Measurements from ENCODE around the gene CRX. TPM values are rescaled to one million over a fixed set of nuclear protein-coding genes. Genes with fewer than 3 reads are reported as not detected.

The CRX gene
- not detected in 5 replicates for total RNA-seq (2022; extraction: Qiagen RNA extraction; ENCODE audit: low read depth)

GRCh38 chr19:47821460-47822020 lies at the start of gene CRX:
Gene CRX, plus strand, starts transcription at chr19:47821937. Its CDS starts 12,507 bp downstream, at chr19:47834444.

GRCh38 chr19:47778049-47778953 lies 43.4 kb upstream of the CRX start, which contains the start of gene SELENOW:
Gene SELENOW, plus strand, starts transcription at chr19:47778703. Its CDS starts 83 bp downstream, at chr19:47778786.

GRCh38 chr19:47804451-47804850 lies 17.3 kb upstream of the CRX start, which contains the start of gene TPRX1:
Gene TPRX1, minus strand, starts transcription at chr19:47804551. Its CDS starts 12 bp downstream, at chr19:47804539.

GRCh38 chr19:47858646-47859285 lies 37.0 kb downstream of the CRX start, which contains the start of gene TPRX2:
Gene TPRX2, plus strand, starts transcription at chr19:47859235. Its CDS starts 12 bp downstream, at chr19:47859247.

GRCh38 chr19:47886010-47886559 lies 64.3 kb downstream of the CRX start, which contains the start of gene SULT2A1:
Gene SULT2A1, minus strand, starts transcription at chr19:47886315. Its CDS starts 58 bp downstream, at chr19:47886257.

Other genes starting within 250 kb of the CRX start
- not detected in 5 replicates for gene ZNF541, start 248.8 kb upstream of the CRX start, total RNA-seq (2022; extraction: Qiagen RNA extraction; ENCODE audit: low read depth)
- 11.8 to 15.0 TPM (median 13.9 TPM) in 5 replicates for gene BICRA, start 212.8 kb upstream of the CRX start, total RNA-seq (2022; extraction: Qiagen RNA extraction; ENCODE audit: low read depth)
- 124 to 157 TPM (median 150 TPM) in 5 replicates for gene EHD2, start 108.5 kb upstream of the CRX start, total RNA-seq (2022; extraction: Qiagen RNA extraction; ENCODE audit: low read depth)
- gene NOP53, start 76.4 kb upstream of the CRX start, total RNA-seq (2022; extraction: Qiagen RNA extraction; ENCODE audit: low read depth), result 227 to 278 TPM (median 248 TPM) in 5 replicates
- gene SELENOW, start 43.2 kb upstream of the CRX start, total RNA-seq (2022; extraction: Qiagen RNA extraction; ENCODE audit: low read depth), result 108 to 168 TPM (median 159 TPM) in 5 replicates
- gene TPRX1, start 17.4 kb upstream of the CRX start, total RNA-seq (2022; extraction: Qiagen RNA extraction; ENCODE audit: low read depth), result not detected in 5 replicates
- gene TPRX2, start 37.3 kb downstream of the CRX start, total RNA-seq (2022; extraction: Qiagen RNA extraction; ENCODE audit: low read depth), result not detected in 5 replicates
- not detected in 5 replicates for gene SULT2A1, start 64.4 kb downstream of the CRX start, total RNA-seq (2022; extraction: Qiagen RNA extraction; ENCODE audit: low read depth)
- gene BSPH1, start 170.2 kb downstream of the CRX start, total RNA-seq (2022; extraction: Qiagen RNA extraction; ENCODE audit: low read depth), result not detected in 5 replicates
- not detected in 5 replicates for gene ELSPBP1, start 172.7 kb downstream of the CRX start, total RNA-seq (2022; extraction: Qiagen RNA extraction; ENCODE audit: low read depth)
- not detected in 5 replicates for gene CABP5, start 222.1 kb downstream of the CRX start, total RNA-seq (2022; extraction: Qiagen RNA extraction; ENCODE audit: low read depth)